Measurements from ENCODE around the gene ING4.

The ING4 gene

DNA sequence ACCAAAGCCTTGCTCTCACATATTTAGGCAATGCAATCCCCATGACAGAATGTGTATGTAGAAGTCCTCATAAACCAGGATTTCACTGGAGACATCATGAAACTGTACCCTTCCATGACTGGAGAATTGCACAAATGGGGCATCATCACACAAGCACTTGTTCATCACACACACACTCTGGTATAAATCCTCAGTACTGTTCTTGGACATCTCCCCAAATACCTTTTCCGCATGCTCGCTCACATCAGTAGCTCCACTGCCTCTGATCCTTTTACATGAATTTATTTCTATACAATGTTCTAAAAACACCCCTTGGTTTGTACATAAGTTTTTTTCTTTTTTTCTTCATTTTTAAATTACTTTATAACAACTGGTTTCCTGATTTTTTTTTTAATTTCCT is 3.3 kb upstream of the ING4 start:
- in situ Hi-C loops (cut with MboI; ENCODE audit: low pct_unique_long_range_greater_than_20kb, low sequenced_read_pairs, unreplicated experiment), result no loop called here
- DNase-seq (ENCODE audit: low spot score), result no peak
- no peak for TF ChIP-seq CTCF (IDR thresholded peaks at IDR 0.05; ENCODE audit: extremely low read depth, insufficient read depth, missing control alignments)

DNA sequence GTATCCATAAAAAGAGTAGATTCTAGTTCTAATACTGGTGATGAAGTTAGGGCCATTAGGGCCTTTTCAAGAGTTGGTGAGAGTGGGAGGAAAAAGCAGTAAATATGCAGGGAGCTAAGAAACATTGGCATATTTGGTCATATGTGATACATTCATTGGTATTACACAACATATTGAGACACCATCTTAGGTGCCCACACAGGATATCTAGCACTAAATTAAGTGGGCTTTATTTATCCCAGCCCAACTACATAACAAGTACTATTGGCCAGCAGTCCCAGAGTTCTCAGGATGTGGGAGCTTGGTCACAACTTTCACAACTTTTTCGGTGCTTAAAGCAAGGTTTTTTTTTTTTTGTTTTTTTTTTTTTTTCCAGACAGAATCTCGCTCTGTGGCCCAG is 2.0 kb upstream of the ING4 start:
- in situ Hi-C loops (cut with MboI; ENCODE audit: low pct_unique_long_range_greater_than_20kb, low sequenced_read_pairs, unreplicated experiment), result no loop called here
- no peak for DNase-seq (ENCODE audit: low spot score)
- TF ChIP-seq CTCF (IDR thresholded peaks at IDR 0.05; ENCODE audit: extremely low read depth, insufficient read depth, missing control alignments), result no peak

- TF ChIP-seq CTCF (IDR thresholded peaks at IDR 0.05; ENCODE audit: extremely low read depth, insufficient read depth, missing control alignments), result no peak
- no peak for DNase-seq (ENCODE audit: low spot score)
- in situ Hi-C loops (cut with MboI; ENCODE audit: low pct_unique_long_range_greater_than_20kb, low sequenced_read_pairs, unreplicated experiment), result no loop called here
These were observed 365 bp downstream of the ING4 start for GRCh38 chr12:6662602-6662905.

GRCh38 chr12:6653987-6654386 is 8.9 kb downstream of the ING4 start:
- in situ Hi-C loops (cut with MboI; ENCODE audit: low pct_unique_long_range_greater_than_20kb, low sequenced_read_pairs, unreplicated experiment), result no loop called here
- TF ChIP-seq CTCF (IDR thresholded peaks at IDR 0.05; ENCODE audit: extremely low read depth, insufficient read depth, missing control alignments), result no peak
- no peak for DNase-seq (ENCODE audit: low spot score)

DNA sequence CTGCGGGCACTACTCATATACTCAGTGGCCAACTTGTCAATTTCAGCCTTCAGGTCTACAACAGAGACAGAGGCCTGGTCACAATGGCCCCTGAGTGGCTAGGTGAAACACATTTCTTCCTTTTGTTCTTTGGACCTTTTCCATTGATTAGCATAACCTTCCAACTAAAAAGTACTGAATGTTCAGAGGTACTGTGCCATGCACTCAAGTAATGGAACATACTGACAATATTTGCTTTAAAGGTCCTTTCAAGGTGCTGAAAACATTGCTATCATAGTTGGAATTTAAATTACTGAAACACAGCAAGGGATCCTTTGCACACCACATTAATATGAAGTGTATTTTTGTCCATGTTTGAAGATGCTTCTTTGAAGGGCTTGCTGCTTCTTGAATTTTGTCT is 9.6 kb downstream of the ING4 start:
- no peak for DNase-seq (ENCODE audit: low spot score)
- in situ Hi-C loops (cut with MboI; ENCODE audit: low pct_unique_long_range_greater_than_20kb, low sequenced_read_pairs, unreplicated experiment), result no loop called here
- TF ChIP-seq CTCF (IDR thresholded peaks at IDR 0.05; ENCODE audit: extremely low read depth, insufficient read depth, missing control alignments), result no peak

DNA sequence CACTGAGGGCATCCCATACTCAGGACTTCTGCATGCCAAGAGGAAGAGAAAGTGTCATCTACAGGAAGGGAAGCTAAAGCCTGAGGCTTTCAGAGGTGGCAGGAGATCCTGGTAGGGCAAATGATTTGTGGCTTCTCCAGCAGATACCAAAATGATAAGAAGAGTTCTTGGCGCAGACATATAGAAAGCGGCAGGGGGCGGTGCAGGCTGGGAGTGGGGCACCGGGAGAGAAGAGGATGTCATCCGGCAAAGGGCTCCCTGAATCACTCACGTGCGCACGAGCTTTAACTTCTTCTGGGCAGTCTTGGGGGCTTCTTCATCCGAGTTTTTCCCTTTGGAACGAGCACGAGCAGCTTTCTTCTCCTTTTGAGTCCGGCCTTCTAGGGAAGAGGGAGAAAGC is 10.5 kb downstream of the ING4 start:
- in situ Hi-C loops (cut with MboI; ENCODE audit: low pct_unique_long_range_greater_than_20kb, low sequenced_read_pairs, unreplicated experiment), result no loop called here
- TF ChIP-seq CTCF (IDR thresholded peaks at IDR 0.05; ENCODE audit: extremely low read depth, insufficient read depth, missing control alignments), result no peak
- no peak for DNase-seq (ENCODE audit: low spot score)

- no peak for TF ChIP-seq CTCF (IDR thresholded peaks at IDR 0.05; ENCODE audit: extremely low read depth, insufficient read depth, missing control alignments)
- no peak for DNase-seq (ENCODE audit: low spot score)
- in situ Hi-C loops (cut with MboI; ENCODE audit: low pct_unique_long_range_greater_than_20kb, low sequenced_read_pairs, unreplicated experiment), result no loop called here
These were observed 12.1 kb downstream of the ING4 start for GRCh38 chr12:6650832-6651231.
